ENCODE measurements around the gene GBP4. TPM values are rescaled to one million over a fixed set of nuclear protein-coding genes. Genes with fewer than 3 reads are reported as not detected.
"Not testable (repeated sequence)": the region's sequence is repeated elsewhere in the genome, so short reads cannot be mapped to it uniquely, and the experiment has no call there.

Gene GBP4
- 3.1 and 10.5 TPM in 2 replicates for total RNA-seq

GRCh38 chr1:89198491-89199072 lies at the start of gene GBP4:
Gene GBP4, minus strand, starts transcription at chr1:89198942. Its CDS starts 108 bp downstream, at chr1:89198834.
- DNase-seq (ENCODE audit: low read depth, low spot score): peak; percentile 8

GRCh38 chr1:89243046-89243445 lies 44.3 kb upstream of the GBP4 start:
- no peak for DNase-seq (ENCODE audit: low read depth, low spot score)

- DNase-seq (ENCODE audit: low read depth, low spot score): no peak
Measured at GRCh38 chr1:89221341-89221740, 22.6 kb upstream of the GBP4 start.

- DNase-seq (ENCODE audit: low read depth, low spot score): not testable (repeated sequence)
Measured at GRCh38 chr1:89219851-89220250, 21.1 kb upstream of the GBP4 start.

- not testable (repeated sequence) for DNase-seq (ENCODE audit: low read depth, low spot score)
Measured at GRCh38 chr1:89218941-89219340, 20.2 kb upstream of the GBP4 start.

- DNase-seq (ENCODE audit: low read depth, low spot score): no peak
Measured at GRCh38 chr1:89213347-89213746, 14.6 kb upstream of the GBP4 start.

GRCh38 chr1:89211035-89211634 lies 12.4 kb upstream of the GBP4 start:
- DNase-seq (ENCODE audit: low read depth, low spot score): no peak

GRCh38 chr1:89206373-89206772 lies 7.6 kb upstream of the GBP4 start:
- DNase-seq (ENCODE audit: low read depth, low spot score): no peak

GRCh38 chr1:89203166-89203565 lies 4.4 kb upstream of the GBP4 start:
- no peak for DNase-seq (ENCODE audit: low read depth, low spot score)

- no peak for DNase-seq (ENCODE audit: low read depth, low spot score)
Measured at GRCh38 chr1:89201106-89201794, 2.5 kb upstream of the GBP4 start.

GRCh38 chr1:89200663-89201062 lies 1.9 kb upstream of the GBP4 start:
- no peak for DNase-seq (ENCODE audit: low read depth, low spot score)

GRCh38 chr1:89199525-89200031 lies 836 bp upstream of the GBP4 start:
- DNase-seq (ENCODE audit: low read depth, low spot score): no peak

- no peak for DNase-seq (ENCODE audit: low read depth, low spot score)
Measured at GRCh38 chr1:89198081-89198480, 661 bp downstream of the GBP4 start.

GRCh38 chr1:89195476-89195875 lies 3.3 kb downstream of the GBP4 start:
- no peak for DNase-seq (ENCODE audit: low read depth, low spot score)

- no peak for DNase-seq (ENCODE audit: low read depth, low spot score)
Measured at GRCh38 chr1:89191314-89191713, 7.4 kb downstream of the GBP4 start.

- DNase-seq (ENCODE audit: low read depth, low spot score): no peak
Measured at GRCh38 chr1:89190017-89190416, 8.7 kb downstream of the GBP4 start.

GRCh38 chr1:89179343-89179742 lies 19.4 kb downstream of the GBP4 start:
- DNase-seq (ENCODE audit: low read depth, low spot score): no peak

GRCh38 chr1:89176971-89177370 lies 21.8 kb downstream of the GBP4 start:
- DNase-seq (ENCODE audit: low read depth, low spot score): no peak

GRCh38 chr1:89175601-89176256 lies 23.0 kb downstream of the GBP4 start, which contains the start of gene GBP7:
Gene GBP7, minus strand, starts transcription at chr1:89176003. Its CDS starts 4,068 bp downstream, at chr1:89171935.
- no peak for DNase-seq (ENCODE audit: low read depth, low spot score)

- no peak for DNase-seq (ENCODE audit: low read depth, low spot score)
Measured at GRCh38 chr1:89174491-89174890, 24.3 kb downstream of the GBP4 start.

- no peak for DNase-seq (ENCODE audit: low read depth, low spot score)
Measured at GRCh38 chr1:89172468-89173143, 26.1 kb downstream of the GBP4 start.
